ENCODE measurements around the gene SHFL.

The SHFL gene

DNA sequence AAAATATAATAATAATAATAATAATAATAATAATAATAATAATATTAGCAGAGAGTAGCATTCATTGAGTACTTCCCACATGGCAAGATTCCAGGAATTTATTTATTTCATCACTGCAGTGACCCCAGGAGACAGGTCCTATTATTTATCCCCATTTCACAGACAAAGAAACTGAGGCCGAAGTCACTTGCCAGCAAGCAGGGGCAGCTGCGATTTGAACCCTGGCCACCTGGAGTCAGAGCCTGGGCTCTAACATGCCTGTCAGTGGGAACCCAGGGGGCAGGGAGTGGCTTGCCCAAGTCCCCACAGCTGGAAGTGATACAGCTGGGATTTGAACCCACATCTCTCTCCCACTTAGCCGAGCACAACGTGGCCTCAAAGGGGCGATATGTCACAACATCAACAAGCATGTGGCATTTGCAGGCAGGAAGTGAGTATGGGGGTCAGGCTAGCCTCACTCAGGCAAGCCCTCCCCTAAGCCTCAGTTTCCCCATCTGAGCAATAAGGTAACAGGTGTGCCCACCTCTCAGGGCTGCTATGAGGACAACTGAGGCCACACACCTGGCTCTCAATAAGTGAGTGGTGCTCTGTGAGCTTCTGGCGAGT lies 2.9 kb downstream of the SHFL start:
- no peak for DNase-seq

DNA sequence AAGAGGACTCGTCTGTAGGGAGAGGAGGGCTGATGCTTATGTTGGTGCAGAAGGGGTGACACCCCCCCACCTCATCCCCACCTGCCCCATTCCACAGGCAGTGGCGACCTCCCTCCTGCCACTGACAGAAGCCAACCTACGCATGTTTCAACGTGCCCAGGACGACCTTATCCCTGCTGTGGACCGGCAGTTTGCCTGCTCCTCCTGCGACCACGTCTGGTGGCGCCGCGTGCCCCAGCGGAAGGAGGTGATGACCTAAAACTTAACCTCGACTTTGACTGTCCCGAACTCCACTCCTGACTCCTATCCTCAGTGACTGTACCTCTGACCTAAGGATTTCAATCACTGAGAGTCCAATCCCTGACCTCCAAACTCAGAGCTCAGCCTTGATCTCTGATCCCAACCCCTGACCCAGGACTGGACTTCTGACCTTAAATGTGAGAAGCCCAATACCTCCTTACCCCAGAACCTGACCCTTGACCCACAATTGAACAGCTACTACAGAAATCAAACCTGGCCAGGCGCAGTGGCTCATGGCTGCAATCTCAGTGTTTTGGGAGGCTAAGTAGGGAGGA lies 3.8 kb downstream of the SHFL start:
- no peak for DNase-seq

DNA sequence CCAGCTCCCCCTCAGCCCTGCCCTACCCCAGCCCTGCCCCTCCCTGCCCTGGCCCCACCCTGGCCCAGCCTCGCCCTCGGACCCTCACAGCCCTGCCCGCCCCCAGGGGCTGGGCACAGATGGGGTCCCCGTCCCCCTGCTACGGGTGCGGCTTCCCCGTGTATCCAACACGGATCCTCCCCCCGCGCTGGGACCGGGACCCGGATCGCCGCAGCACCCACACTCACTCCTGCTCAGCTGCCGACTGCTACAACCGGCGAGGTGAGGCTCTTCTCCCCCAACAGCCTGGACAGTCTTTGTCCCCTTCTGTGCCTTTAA lies 5.2 kb downstream of the SHFL start:
- DNase-seq = no peak

DNA sequence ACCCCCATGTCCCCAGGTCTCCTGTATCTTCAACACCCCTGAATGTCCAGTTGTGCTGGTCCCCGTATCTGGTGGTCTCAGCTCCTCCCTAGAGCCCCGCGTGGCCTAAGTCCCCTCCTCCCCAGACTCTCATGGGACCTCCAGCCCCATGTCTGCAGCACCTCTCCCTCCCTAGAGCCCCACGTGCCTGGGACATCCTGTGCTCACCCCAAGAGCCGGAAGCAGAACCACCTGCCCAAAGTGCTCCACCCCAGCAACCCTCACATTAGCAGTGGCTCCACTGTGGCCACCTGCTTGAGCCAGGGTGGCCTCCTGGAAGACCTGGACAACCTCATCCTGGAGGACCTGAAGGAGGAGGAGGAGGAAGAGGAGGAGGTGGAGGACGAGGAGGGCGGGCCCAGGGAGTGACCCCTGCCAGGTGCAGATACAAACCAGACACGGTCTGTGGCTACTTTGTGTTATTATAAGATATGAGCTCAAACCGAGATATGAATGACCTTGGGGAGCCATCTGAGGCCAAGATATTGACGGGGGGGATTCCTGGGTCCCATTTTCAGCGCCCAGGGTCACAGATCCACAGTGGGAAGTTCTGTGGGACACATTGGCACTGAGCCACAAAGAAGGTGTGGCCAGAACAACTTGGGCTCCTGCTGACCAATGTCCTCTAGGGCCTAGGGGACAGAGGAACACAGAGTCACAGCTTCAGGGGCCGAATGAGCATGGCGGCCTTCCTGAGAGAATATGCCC lies 6.0 kb downstream of the SHFL start:
- no peak for DNase-seq

DNA sequence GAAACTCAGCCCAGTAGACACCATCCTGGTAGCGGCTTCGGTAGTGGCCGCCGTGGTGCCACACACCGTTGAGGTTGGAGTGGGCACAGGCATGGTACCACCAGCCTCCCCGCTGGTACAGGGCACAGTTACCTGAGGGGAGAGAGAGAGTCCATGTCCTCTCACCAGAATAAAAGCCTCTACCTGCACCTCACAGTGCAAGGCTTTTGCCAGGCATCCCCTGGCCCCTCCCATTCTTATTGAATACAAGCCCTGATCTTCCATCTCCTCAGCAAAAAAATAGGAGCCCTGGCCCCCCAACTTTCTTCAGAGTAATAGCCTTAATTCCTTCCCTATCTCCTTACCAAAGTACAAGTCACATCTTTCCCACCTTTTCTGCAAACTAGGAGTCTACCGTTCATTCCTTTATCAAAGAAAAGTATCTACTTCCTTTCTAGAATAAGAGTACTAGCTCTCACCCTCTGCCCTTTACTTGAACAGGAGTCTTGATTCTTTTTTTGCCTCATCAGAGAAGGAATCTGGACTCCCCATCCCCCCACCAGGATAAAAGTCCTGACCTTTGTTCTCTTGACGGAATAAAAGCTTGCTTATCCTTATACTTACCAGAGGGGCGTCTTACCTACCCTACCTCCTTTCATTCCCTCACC lies 6.7 kb downstream of the SHFL start:
- DNase-seq = no peak

DNA sequence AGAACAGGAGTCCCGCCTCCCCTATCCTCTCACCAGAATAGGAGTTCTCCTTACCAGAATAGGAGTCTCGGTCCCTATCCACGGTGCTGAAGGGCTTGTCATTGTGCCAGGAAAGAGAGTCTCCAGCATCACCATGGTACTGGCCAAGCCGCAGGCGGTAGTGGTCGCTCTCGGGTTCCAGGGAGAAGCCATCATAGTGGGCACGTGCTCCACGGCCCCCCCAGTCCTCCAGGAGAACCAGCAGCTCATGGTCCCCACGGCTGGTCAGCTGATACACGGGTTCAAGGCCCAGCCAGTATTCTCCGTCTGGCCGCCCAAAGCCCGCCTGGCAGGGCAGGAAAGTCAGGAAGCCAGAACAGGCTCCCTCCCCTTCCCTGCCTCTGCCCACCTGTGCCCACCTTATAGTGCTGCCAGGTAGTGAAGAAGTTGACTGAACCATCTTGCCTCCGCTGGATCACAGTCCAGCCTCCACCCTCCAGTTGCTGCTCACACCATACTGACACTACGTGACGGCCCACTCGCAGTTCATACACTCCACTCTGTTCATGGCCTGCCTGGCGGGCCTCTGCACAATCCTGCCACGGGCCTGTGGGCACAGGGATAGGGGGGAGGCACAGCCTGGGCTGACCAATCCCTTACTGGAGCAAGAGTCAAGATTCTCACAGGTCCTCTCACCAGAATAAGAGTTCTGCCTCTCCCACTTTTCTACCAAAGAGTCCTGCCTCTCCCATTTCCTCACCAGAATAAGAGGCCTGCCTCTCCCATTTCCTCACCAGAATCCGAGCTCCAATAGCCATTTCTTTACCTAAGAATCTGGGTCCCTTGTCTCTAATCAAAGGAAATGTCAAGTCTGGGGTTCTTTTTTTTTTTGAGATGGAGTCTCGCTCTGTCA lies 7.4 kb downstream of the SHFL start:
- DNase-seq = no peak

DNA sequence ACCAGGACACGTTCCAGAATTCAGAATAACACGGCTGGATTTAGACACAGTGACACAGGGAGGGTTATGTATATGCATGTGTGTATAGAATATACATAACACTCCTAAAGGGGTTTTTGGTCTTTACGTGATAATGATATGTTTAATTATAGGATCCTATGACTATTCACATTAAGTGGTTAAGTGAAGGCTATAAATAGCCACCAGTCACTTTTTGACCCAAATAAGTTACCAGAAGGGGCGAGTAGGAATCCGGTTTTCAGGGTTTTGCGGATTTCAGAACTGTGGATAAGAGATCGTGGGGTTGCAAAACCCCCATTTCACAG lies 9.5 kb downstream of the SHFL start:
- no peak for DNase-seq

DNA sequence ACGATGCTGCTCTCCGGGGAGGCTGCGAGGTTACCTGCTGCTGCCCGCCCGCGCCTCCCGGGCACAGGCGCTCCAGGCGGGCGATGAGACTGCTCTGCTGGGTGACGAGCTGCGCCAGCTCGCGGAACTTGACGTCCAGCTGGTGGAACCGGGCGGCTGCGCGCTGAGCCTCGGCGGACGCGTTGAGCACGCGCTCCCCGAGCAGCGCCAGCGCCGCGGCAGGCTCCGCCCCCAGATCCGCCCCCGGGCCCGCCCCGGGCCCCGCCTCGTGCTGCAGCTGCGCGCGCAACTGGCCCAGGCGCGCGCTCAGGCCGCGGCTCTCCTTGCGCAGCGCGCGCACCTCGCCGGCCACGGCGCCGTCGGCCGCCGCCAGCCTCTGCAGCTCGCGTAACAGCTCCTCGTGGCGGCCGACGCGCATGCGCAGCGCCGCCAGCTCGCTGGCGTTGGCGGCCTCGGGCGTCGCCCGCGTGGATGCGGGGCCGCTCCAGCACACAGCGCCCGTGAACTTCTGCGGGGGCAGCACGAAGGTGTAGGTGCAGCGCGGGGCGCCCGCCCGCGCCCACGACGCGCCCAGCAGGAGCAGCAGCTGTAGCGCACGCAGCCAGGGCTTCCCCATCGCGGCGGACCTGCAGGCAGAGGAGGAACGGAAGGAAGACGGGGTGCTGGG lies 10.0 kb downstream of the SHFL start:
- peak; percentile 87 for DNase-seq

DNA sequence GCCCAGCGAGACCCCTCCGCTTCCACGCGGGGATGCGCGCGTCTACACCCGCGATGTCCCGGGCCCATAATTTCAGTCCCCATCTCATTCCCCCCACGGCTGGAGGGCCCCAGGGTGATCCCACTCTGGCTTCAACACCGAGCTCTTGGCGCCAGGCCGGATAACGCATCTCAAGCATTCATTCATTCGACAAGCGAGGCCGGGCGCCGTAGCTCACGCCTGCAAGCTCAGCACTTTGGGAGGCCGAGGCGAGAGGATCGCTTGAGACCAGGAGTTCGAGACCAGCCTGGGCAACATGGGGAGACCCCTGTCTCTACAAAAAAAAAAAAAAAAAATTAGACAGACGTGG lies 10.5 kb downstream of the SHFL start:
- DNase-seq = no peak

DNA sequence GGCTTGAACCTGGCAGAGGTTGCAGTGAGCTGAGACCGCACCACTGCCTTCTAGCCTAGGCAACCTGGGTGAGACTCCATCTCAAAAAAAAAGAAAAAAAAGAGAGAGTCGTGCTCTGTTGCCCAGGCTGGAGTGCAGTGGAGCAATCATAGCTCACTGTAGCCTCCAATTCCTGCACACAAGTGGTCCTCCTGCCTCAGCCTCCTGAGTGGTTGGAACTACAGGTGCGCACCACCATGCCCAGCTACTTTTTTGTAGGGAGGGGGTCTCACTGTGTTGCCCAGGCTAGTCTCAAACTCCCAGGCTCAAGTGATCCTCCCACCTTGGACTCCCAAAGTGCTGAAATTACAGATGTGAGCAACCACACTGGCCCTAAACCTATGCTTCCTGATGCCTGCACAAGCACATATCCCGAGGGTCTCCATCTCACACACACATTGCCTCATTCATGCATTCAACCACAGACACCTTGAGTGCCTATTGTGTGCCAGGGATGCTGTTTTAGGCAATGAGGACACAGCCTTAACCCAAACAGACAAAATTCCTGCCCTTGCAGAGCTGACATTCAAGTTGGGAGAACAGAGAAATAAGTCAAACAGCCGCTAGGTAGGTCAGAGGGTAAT lies 14.2 kb downstream of the SHFL start:
- DNase-seq = no peak

DNA sequence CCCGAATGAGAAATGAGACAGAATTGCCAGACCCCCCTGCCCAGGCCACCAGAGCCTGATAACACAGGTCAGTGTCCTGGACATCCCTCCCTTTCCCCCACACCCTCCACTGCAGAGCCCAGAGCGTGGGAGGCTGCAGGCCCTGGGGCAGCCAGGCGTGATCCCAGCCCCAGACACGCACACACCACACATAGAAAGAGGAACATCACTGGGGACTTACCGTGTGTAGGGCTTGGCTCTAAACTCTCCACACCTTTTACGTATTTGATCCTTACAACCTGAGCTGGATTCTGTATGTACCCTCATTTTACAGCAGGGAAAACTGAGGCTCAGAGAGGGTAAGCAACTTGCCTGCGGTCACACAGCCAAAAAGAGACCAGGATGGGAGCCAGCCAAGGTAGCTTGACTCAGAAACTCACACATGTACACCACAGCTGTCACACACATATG lies 16.7 kb downstream of the SHFL start:
- DNase-seq = no peak

DNA sequence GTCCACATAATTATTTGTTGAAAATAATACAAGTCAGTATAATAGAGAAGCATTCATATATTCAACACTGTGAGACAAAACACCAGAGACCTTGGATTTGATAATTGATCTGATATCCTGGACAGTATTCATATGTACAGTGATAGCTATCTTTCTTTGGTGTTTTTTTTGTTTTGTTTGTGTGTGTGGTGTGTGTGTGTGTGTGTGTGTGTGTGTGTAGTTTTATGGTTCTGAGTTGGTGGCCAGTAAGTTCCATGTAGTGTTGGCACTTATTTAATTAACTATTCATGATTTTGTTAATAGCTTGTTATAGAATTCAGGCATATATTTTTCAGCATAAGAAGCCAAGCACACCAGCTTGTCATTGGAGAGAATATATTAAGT lies 18.0 kb downstream of the SHFL start:
- no peak for DNase-seq

DNA sequence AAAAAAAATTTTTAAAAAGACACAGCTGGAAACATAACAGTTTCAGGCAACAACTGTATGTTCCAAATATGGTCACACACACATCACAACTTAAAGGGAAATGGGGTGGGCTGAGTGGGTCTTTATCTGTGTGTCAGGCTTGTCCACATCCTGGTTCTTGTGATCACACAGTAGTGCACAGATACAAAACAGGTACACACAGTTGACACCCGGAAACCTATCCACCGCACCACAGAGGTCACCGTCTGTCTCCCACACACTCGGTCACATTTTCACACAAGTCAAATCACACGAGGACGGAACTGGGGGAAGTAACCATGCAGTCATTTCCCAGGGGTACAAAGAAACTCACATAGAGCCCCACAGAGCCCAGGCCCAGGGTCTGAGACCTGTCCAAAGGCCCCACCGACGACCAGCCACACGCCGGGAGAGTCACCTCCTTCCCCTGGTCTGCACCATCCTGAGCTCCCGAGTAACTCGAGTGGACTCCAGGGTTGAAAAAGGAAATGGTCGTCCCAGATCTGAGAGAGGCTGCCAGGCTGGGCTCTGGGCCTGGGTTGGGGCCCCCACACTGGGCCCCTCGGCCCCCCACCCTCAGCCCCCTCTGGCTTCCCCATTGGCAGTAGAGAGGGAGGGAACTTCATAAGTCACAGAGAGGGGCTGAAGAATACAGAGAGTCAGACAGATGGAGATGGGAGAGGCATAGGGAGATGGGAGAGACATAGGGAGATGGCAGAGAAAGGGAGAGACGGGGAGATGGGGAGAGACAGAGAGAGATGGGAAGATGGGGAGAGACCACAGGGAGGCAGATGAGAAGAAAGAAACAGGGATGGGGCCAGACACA lies 18.8 kb downstream of the SHFL start:
- DNase-seq = peak; percentile 44

DNA sequence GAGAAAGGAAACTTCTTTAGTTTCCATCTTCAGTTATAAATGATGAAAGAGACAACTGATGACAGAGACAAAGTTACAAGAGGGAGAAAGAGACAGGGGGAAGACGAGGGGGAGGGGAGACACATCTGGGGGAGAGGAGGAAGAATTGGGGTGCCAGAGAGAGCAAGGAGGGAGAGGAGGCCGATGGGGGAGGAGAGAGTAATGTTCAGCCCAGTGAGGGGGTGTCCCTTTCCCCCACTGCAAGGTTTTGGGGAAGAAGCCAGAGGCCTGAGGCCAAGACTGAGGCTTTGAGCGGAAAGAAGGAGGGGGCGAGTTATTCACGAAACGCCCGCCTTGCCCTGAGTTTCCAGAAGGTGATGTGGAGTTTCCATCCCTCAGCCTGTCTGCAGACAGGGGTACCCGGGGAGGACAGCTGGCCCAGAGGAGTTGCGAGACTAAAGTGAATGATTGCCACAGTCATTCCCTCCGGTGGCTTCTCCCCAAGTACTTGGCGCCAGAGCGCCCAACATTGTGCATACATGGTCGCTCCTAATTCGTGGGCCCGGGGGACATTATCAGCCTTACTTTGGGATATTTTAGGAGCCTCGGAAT lies 19.5 kb downstream of the SHFL start:
- peak; percentile 72 for DNase-seq

DNA sequence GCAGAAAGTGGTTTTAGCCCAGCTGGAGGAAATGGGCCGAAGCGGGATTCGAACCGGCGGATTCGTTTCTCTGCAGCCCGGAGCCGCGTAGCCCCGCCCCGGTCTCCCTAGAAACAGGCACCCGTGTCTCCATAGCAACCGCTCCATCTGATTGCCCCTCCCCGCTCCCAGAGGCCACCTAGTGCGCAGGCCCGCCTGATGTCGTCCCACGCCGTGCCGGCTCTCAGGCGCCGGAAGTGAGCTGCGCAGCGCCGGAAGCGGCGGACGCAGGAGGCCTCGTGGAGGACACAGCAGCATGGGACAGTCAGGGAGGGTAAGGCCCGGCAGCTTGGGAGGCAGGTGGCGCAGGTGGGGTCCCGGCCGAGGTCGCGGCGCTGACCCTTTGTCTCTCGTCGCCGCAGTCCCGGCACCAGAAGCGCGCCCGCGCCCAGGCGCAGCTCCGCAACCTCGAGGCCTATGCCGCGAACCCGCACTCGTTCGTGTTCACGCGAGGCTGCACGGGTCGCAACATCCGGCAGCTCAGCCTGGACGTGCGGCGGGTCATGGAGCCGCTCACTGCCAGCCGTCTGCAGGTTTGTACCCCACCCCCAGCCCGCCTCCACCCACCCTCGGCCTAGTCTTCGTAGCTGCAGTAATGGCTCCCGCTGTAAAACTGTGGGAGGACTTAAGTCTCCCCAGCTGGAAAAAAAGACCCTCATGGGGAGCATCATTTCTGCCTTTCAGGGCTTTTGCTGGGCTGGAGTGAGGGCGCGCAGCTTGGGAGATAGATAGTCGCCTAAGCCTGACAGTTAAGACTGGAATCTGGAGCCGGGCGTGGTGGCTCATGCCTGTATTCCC lies 20.2 kb downstream of the SHFL start, which contains the start of gene PPAN:
TSS of gene PPAN (plus strand) at position 263 of the 837 bp plus-strand sequence. CDS start at position 296, 33 bp downstream.
- DNase-seq = peak; percentile 95

DNA sequence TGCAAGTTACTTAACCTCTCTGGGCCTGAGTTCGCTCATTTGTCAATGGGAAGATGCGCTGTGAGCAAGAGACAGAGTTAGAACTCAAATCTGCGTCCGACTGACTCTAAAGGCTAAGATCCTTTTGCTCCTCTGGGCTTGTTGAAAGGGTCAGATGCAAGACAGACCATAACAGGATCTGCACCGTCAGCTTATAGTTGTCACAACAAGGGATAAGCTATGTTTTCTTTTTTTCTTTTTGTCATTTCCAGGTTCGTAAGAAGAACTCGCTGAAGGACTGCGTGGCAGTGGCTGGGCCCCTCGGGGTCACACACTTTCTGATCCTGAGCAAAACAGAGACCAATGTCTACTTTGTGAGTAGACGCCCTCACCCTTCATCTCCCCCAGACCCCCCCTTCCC lies 21.1 kb downstream of the SHFL start:
- DNase-seq = no peak

DNA sequence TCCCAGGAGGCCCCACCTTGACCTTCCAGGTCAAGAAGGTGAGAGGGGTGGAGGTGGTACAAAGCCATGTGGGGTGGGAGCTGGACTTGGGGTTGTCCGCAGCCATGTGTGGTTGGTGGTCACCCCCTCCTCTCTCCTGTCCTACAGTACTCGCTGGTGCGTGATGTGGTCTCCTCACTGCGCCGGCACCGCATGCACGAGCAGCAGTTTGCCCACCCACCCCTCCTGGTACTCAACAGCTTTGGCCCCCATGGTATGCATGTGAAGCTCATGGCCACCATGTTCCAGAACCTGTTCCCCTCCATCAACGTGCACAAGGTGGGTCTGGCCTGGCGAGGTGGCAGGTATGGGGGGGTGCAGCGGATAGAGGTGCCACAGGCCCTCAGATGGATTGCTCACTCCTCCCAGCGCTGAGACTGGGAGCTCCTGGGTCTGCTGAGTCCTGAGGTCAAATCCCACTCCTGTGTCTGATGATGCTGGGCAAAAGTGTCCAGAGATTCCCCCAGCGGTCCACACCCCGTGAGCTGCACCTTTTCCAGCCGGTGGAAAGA lies 21.8 kb downstream of the SHFL start:
- no peak for DNase-seq

DNA sequence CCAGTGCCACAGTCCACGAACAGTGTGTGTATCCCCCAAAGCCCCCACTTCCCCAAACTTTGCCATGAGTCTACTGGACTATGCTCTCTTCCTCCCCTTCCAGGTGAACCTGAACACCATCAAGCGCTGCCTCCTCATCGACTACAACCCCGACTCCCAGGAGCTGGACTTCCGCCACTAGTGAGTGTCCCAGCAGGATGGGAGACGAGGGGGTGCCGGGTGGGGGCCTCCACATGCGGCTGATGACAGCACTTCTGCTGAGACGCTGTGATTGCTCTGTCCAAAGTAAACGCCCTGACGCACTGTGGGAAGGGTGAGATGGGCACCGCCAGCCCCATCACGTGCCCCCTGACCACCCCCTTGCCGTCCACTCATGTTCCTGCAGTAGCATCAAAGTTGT lies 23.4 kb downstream of the SHFL start:
- DNase-seq = no peak

Measured in stimulated activated CD4-positive, alpha-beta T cell treated with anti-CD3 and anti-CD28 coated beads, Interleukin-4, amount 100 ng/mL, for 1 hour (primary cell).